Stimulated activated CD8-positive, alpha-beta memory T cell treated with anti-CD3 and anti-CD28 coated beads, Interleukin-12 subunit alpha, Interleukin-12 subunit beta, amount 100 ng/mL, for 24 hours (primary cell): ENCODE data around the gene ERF.

Experiments
- DNase-seq: peaks from one replicate; pipeline ENCODE4 v3.0.0-alpha.2; 2020; ENCODE audit errors: extremely low read depth

The ERF gene

DNA sequence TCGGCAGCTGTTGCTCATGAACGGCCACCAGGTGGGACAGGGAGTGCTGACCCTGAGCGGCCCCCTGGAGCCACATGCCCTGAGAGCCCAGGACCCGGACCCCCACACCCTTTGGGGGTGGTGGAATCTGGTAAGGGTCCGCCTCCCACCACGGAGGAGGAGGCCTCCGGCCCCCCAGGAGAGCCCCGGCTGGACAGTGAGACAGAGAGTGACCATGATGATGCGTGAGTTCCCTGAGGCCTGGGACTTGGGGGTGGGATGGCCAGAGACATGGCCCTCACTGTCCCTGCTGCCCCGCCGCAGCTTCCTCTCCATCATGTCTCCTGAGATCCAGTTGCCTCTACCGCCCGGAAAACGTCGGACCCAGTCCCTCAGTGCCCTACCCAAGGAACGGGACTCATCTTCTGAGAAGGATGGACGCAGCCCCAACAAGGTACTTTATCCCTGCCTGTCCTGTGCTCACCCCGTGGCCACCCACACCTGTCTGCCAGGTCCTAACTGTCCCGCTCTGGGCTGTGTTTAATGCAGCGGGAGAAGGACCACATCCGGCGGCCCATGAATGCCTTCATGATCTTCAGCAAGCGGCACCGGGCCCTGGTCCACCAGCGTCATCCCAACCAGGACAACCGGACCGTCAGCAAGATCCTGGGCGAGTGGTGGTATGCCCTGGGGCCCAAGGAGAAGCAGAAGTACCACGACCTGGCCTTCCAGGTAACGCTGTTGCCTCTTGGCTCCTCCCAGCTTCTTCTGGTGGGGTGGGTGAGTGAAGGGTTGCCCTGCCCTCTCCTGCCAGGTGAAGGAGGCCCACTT, 32.3 kb upstream of the ERF start:
- DNase-seq: no peak

DNA sequence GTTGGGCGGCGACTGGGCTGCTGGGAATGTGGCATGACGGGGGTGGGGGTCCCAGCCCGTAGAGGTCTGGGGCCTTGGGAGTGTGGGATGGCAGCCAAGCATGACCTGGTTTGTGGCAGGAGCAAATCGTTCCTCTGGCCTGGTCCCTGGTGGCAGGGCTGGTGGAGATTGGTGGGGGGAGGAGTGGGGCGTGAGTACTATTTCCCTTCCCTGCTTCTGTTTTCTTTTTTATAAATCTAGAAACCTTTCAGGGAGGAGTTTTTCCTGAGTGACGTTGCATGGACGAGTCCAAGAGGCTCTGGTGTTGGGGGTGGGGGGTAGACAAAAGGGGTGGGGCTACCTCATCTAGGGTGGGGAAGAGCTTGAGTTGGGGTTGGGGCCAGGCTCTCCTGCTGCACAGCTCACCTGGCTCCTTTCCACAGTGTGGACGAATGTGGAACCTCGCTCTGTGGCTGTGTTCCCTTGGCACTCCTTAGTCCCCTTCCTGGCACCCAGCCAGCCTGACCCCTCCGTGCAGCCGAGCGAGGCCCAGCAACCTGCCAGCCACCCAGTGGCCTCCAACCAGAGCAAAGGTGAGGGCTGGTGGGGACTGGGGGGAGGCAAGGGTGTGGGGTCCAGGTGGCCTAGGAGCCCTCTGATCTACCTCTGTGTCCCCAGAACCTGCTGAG, 31.6 kb upstream of the ERF start:
- DNase-seq: no peak

DNA sequence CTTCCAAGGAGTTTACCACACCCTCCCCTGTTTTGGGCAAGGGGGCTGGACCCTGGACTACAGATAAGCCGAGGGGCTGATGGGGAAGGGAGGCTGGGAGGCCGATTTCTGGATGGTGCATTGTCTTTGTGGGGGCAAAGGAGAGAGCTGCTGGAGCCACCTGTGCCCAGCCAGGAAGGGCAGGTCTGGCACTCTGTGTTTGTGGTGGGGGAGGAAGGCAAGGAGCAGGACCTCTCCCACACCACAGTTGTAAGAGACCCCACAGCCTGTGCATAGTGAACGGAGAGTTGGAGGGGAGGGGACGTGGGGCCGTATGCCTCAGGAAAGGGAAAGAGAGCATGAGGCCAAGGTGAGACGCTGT, 31.0 kb upstream of the ERF start:
- no peak for DNase-seq

DNA sequence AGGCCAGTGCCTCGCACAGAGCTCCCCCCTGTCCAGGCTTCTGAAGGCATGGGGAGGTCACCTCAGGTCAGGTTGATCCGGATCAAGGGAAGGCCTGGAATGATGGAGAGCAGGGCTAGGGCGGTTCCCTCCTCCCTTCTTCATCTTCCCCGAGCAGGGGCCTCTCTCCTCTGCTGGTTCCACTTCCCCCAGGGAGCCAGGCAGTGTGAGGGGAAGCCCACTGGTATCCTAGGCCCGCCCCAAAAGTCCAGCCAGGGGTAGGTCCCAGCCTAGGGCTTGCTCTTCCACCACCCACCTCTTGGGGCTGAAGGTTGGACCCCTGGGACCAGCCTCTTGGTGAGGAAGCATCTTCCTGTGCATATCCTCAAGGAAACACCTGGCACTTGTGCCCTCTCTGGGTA, 30.6 kb upstream of the ERF start:
- DNase-seq: no peak

DNA sequence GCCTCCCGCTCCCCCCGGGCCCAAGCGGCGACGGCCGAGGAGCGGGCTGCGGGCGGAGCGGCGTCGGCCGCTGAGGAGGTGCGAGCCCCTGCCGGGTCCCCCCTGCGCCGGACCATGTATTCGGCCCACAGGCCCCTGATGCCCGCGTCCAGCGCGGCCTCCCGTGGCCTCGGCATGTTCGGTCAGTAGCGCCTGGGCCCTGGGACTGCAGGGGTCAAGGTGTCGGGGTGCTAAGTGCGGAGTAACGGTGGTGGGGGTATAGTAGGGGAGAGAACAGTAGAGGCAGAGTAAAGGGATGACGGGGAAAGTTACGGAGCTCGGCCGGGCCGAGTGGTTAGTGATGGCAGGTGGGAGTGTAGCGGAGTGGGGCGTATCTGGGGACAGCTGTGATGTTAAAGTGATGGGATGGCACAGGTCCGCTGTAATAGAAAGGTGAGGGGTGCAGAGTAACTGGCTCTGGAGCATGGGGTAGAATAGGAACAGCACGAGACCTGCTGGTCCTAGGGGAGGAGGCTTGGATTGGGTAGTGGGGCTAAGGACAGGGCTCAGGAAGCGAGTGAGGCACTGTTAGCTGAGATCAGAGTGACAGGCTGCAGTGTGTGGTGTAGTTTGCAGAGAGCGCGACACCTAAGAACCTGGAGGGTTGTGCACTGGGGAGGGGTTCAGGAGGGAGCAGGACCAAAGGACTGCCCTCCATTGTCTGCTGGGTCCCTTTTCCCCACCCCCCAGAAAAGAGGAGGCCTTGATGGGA, 29.8 kb upstream of the ERF start:
- no peak for DNase-seq

DNA sequence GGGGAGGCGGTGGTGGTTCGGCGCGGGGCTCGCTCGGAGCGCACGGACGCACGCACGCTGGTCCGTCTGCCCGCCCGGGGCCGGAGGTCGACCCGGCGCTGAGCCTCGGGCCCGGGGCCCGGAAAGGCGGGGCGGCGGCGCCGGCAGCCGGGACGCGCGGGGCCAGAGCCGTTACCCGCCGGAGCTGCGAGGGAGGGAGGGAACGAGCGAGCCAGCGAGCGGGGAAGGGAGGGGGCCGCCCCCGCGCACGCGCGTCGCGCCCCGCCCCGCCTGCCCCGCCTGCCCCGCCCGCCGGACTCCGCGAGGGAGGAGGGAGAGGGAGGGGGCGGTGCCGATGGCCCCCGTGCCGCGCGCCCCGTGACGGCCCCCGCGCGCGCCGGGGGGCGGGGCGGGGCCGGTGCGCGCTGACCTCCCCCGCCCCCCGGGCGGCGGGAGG, 29.2 kb upstream of the ERF start:
- DNase-seq: peak; percentile 56

GRCh38 chr19:42283188-42284065, 28.5 kb upstream of the ERF start:
- peak; percentile 96 for DNase-seq

- DNase-seq: no peak
Measured at GRCh38 chr19:42282819-42283187, 27.9 kb upstream of the ERF start.

GRCh38 chr19:42281827-42282762, 27.2 kb upstream of the ERF start:
- DNase-seq: no peak

DNA sequence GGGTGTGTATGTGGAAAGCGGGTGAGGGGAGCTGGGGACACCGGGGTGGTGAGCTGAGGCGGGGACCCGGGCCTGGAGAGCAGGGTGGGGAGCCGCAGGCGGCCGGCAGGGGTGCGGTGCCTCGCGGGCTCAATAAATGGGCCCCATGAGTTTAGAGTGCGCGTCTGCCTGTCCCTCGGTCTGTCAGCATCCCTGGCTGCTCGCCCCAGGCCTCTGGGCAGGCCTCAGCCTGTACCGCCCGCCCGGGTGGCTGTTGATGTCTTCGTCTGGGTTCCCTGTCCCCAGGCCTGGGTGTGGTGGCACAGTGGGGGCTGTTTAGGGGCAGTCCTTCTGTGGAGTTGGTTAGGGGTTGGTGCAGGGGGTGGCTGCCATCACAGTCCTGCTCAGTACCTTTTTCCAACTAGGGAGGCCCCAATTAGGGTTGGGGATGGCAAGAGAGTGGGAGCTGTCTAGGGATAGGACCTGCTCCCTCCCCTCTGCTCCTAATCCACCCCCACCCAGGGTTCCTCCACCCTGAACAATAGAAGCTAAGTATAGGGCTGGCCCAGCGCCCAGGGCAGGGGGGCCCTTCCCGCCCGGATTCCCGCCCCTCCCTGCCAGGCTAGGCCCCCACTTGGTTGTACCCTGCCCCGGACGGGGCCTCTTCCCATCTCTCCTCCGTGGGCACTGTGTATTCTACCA, 26.4 kb upstream of the ERF start:
- DNase-seq: no peak

DNA sequence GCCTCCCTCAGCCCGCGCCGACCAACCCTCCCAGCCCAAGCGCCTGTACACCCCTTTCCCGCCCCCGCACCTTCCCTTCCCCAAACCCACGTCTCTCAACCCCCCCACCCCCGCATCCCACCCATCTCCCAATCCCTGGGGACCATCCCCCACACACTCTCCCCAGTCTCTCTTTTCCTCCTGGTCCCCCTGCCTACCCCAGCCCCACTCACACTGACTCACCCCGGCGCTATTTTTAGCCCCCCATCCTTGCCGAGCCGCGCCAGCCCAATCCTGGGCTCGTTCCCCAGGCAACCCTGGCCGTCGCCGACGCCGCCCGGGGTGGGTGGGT, 25.9 kb upstream of the ERF start:
- no peak for DNase-seq

- DNase-seq: peak; percentile 70
Measured at GRCh38 chr19:42279902-42280814, 25.2 kb upstream of the ERF start.

- no peak for DNase-seq
Measured at GRCh38 chr19:42279155-42279901, 24.4 kb upstream of the ERF start.

DNA sequence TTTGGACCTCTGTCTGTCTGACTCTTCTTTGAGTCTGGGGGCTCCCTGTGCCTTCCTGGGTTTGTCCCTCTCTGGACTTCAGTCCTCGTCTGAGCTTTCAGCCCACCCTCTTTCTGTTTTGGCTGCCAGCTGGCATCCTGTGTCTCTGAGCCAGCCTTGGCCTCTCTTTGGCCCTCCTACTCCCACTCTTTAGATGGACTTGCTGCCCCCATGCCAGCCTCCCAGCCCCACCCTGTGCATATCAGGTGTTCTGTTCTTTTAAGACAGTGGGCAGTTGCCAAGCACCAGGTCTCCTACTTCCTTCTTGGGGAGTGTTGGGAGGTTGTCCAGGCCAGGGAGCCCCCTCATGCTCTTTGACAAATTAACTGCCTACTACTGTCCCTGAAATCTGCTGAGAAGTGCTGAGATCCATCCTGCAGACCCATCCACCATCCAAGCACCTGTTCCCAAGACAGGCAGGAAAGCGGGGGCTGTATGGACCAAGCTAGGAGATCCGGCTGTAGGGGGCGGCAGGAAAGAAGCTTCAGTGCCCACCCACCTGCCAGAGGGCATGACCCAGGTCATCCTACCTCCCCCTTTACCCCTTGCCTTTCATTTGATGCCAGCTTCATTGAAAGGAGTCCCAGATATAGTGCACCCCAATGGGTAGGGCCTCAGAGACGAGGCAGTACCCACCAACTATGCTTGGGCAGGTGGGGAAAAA, 23.7 kb upstream of the ERF start:
- no peak for DNase-seq

- DNase-seq: no peak
Measured at GRCh38 chr19:42277821-42278451, 23.0 kb upstream of the ERF start.

- DNase-seq: no peak
Measured at GRCh38 chr19:42276821-42277220, 21.9 kb upstream of the ERF start.

DNA sequence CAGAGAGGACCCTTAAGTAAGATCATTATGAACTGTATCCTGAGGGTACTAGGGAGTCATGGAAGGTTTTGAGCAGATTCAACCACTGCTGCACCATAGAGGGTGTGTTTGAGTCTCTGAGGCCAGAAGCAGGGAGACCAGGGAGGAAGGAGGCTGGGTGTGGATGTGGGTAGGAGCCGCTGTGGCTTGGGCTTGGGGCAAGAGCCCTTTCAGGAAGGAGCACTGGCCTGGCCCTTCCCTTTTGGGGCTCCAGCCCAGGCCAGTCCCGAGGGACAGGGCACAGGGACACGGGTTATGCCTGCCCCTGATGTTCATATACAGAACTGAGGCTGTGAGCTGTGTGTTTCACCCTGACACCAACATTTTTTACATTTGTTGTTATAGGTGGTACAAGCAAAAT, 21.4 kb upstream of the ERF start:
- no peak for DNase-seq
